Endodermal cell (in vitro differentiated cells): ENCODE results near the gene COL4A2. TPM values are rescaled to one million over a fixed set of nuclear protein-coding genes. Genes with fewer than 3 reads are reported as not detected.
A peak's percentile ranks its signal among the peaks of the same experiment; 100 is the strongest.

Experiments
- DNase-seq: peaks from one replicate; pipeline ENCODE4 v3.0.0-alpha.2; 2017
- H3K27ac ChIP-seq: 2 replicates; pipeline ENCODE4 v1.5.1; 2013; ENCODE audit warnings: mild to moderate bottlenecking, low read depth, low read length, moderate library complexity
- H3K27me3 ChIP-seq: 2 replicates; pipeline ENCODE4 v1.6.1; 2013; ENCODE audit warnings: mild to moderate bottlenecking, low read length, moderate library complexity; ENCODE audit not compliant: insufficient read depth, control insufficient read depth, poor library complexity, severe bottlenecking
- H3K36me3 ChIP-seq: 2 replicates; pipeline ENCODE4 v1.7.0; 2013; ENCODE audit warnings: mild to moderate bottlenecking, low read length, moderate library complexity; ENCODE audit not compliant: control insufficient read depth, insufficient read depth
- H3K4me1 ChIP-seq: one replicate; pipeline ENCODE4 v1.7.0; 2013; ENCODE audit warnings: low read length; ENCODE audit not compliant: control insufficient read depth, insufficient read depth
- H3K4me3 ChIP-seq: 2 replicates; pipeline ENCODE4 v1.5.1; 2013; ENCODE audit warnings: mild to moderate bottlenecking, low read length, moderate library complexity
- H3K9ac ChIP-seq: 2 replicates; pipeline ENCODE4 v1.6.1; 2013; ENCODE audit warnings: mild to moderate bottlenecking, low read length, moderate library complexity; ENCODE audit not compliant: poor library complexity, severe bottlenecking; ENCODE audit errors: extremely low read depth
- H3K9me3 ChIP-seq: 2 replicates; pipeline ENCODE4 v1.6.1; 2013; ENCODE audit warnings: mild to moderate bottlenecking, low read length, moderate library complexity; ENCODE audit not compliant: control insufficient read depth
- H3K27ac Mint-ChIP-seq: 2 replicates; pipeline ENCODE4 v1.8.0; 2020; ENCODE audit warnings: mixed read lengths
- H3K27me3 Mint-ChIP-seq: 2 replicates; pipeline ENCODE4 v1.8.0; 2021; ENCODE audit warnings: mild to moderate bottlenecking, mixed read lengths; ENCODE audit not compliant: insufficient read depth
- H3K36me3 Mint-ChIP-seq: 2 replicates; pipeline ENCODE4 v1.8.0; 2020; ENCODE audit warnings: low read depth, mixed read lengths
- H3K4me1 Mint-ChIP-seq: 2 replicates; pipeline ENCODE4 v1.8.0; 2020; ENCODE audit warnings: mixed read lengths
- H3K4me3 Mint-ChIP-seq: 2 replicates; pipeline ENCODE4 v1.8.0; 2020; ENCODE audit warnings: mild to moderate bottlenecking, moderate library complexity, mixed read lengths
- H3K9me3 Mint-ChIP-seq: 2 replicates; pipeline ENCODE4 v1.8.0; 2020; ENCODE audit warnings: mild to moderate bottlenecking, mixed read lengths
- CTCF ChIP-seq: fragments of 200-600 bp; sonication (generic); conservative IDR thresholded peaks from 2 replicates; pipeline ENCODE4 v1.5.0; 2021; ENCODE audit warnings: antibody characterized with exemption, mild to moderate bottlenecking
- WGBS, 2 experiments: methylation state at CpG; one replicate each; pipeline versions ENCODE4 v1.1.5 to v1.1.7; 2013; ENCODE audit warnings: missing lambda C conversion rate in 2 of 2, mixed read lengths in 1 of 2; ENCODE audit not compliant: insufficient coverage in 1 of 2, insufficient read length in 1 of 2; 5-methylcytosine and 5-hydroxymethylcytosine counted together
- total RNA-seq, 2 donors: library from RNA; stranded (reverse); fragmentation: NEBNext Ultra II Directional in 1 of 2; extraction: Animal tissue kit (Norgen Biotek cat#: 25700) in 1 of 2; gene quantifications; 2 replicates in 1 of 2; 3 replicates in 1 of 2; pipeline ENCODE4 v1.2.1, GENCODE V29; 2021

The COL4A2 gene
- total RNA-seq, 2 donors from 2014 or later = 388 to 398 TPM

GRCh38 chr13:110388108-110388943, 81.2 kb downstream of the COL4A2 start:
- Mint-ChIP-seq H3K9me3 (peaks cover 33% of the 10 kb centered on the region), H3K4me1 (peaks cover 21% of the 10 kb centered on the region), H3K36me3 (peaks cover 74% of the 10 kb centered on the region), H3K27ac (peak overlapping the region; percentile 26), H3K27me3 (peaks cover 3% of the 10 kb centered on the region), H3K4me3 (no peak overlapping the region)
- Histone ChIP-seq H3K27me3 (no peaks in the 10 kb centered on the region), H3K27ac (peak overlapping the region; percentile 21), H3K36me3 (peaks cover 77% of the 10 kb centered on the region), H3K9me3 (peaks cover 46% of the 10 kb centered on the region), H3K9ac (no peak overlapping the region), H3K4me3 (no peak overlapping the region), H3K4me1 (no peaks in the 10 kb centered on the region)
- peak; percentile 62 for DNase-seq
- TF ChIP-seq CTCF = no peak
- WGBS, 2 experiments = 78 to 90% methylated on average over 18 of the region's 19 CpGs

DNA sequence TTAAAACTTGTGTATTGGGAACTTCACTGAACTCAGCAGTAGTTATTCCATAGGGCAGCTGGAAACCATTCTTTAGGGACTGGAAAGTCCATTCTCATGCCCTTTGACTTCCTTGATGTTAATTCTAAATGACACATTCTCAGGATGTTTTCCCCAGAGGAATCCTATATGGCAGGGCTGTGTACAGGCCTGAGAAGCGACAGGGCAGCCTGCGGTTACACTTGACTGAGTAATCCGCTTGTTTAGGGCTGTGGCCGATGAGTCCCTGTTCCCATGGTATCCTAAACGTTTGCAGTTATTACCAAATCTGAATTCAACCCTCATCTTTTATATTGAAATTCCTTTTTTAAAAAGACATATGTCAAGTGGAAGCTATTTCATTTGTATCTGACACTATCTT, 83.5 kb downstream of the COL4A2 start:
- H3K27ac ChIP-seq = no peak overlapping the region
- peaks cover 31% of the 10 kb centered on the region for H3K9me3 ChIP-seq
- no peak for TF ChIP-seq CTCF
- Mint-ChIP-seq H3K27me3 (no peaks in the 10 kb centered on the region), H3K36me3 (peaks cover 76% of the 10 kb centered on the region), H3K9me3 (peaks cover 15% of the 10 kb centered on the region), H3K27ac (no peak overlapping the region), H3K4me3 (no peak overlapping the region), H3K4me1 (peaks cover 21% of the 10 kb centered on the region)
- no peak for DNase-seq
- H3K9ac ChIP-seq = no peak overlapping the region
- H3K27me3 ChIP-seq = no peaks in the 10 kb centered on the region
- peaks cover 79% of the 10 kb centered on the region for H3K36me3 ChIP-seq
- 77 to 97% methylated on average over 5 of the region's 5 CpGs for WGBS, 2 experiments
- no peaks in the 10 kb centered on the region for H3K4me1 ChIP-seq
- H3K4me3 ChIP-seq = peak overlapping the region; percentile 5

DNA sequence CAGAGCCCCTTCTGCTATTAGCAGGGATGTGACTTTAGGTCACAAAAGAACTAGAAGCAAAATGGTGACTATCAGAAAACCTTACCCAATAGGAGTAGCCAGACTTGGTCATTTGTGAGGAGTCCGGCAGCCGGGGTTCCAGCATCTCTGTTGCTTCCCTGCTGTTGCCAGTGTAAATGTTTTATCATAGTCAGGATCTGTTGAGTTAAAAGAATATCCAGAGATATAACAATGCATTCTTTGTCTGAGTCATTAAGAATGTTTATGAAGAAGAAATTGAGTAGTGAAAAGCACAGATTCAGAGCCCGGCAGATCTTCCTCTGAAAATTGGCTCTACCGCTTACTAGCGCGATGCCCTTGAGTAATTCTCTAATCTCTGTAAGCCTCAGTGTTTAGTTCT, 84.2 kb downstream of the COL4A2 start:
- 98 to 99% methylated on average over 6 of the region's 6 CpGs for WGBS, 2 experiments
- no peak overlapping the region for H3K4me3 ChIP-seq
- H3K27ac Mint-ChIP-seq = no peak overlapping the region
- peaks cover 31% of the 10 kb centered on the region for H3K9me3 ChIP-seq
- H3K27ac ChIP-seq = no peak overlapping the region
- peaks cover 13% of the 10 kb centered on the region for H3K9me3 Mint-ChIP-seq
- H3K36me3 Mint-ChIP-seq = peaks cover 72% of the 10 kb centered on the region
- peaks cover 79% of the 10 kb centered on the region for H3K36me3 ChIP-seq
- H3K9ac ChIP-seq = no peak overlapping the region
- DNase-seq = no peak
- no peaks in the 10 kb centered on the region for H3K27me3 Mint-ChIP-seq
- no peak for TF ChIP-seq CTCF
- H3K27me3 ChIP-seq = no peaks in the 10 kb centered on the region
- H3K4me1 ChIP-seq = no peaks in the 10 kb centered on the region
- H3K4me1 Mint-ChIP-seq = peaks cover 21% of the 10 kb centered on the region
- H3K4me3 Mint-ChIP-seq = no peak overlapping the region
